ENCODE results near the gene ADISSP.
A peak's percentile ranks its signal among the peaks of the same experiment; 100 is the strongest.

ADISSP gene

DNA sequence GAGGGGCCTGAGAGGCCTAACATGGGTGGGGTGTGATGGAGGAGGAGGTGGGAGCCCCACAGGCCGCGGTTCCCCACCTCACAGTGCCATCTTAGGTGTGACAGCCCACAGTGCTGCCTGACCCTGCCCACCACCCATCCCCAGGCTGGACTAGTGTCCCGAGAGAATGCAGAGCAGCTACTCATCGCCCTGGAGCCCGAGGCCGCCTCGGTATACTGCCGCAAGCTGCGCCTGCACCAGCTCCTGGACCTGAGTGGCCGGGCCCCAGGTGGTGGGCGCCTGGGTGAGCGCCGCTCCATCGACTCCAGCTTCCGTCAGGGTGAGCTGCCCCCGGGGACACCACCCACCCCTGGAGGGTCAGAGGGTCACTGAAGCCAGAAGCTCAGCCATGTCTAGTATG, 19.5 kb downstream of the ADISSP start:
- no peak overlapping the region for H3K27ac ChIP-seq (ENCODE audit: low read depth, low read length)
- H3K9me3 ChIP-seq (ENCODE audit: control insufficient read depth in 1 of 2, low read length in 2 of 2): no peaks in the 10 kb centered on the region
- H3K4me3 ChIP-seq (ENCODE audit: low read depth in 1 of 2, low read length in 2 of 2): no peak overlapping the region
- no peaks in the 10 kb centered on the region for H3K36me3 ChIP-seq (ENCODE audit: control insufficient read depth in 1 of 2, insufficient read depth in 2 of 2, low read length in 2 of 2)
- no peak overlapping the region for H3K9ac ChIP-seq (ENCODE audit: low read depth in 1 of 2, low read length in 2 of 2)
- H3K4me1 ChIP-seq (ENCODE audit: control insufficient read depth in 1 of 2, insufficient read depth in 2 of 2, low read length in 2 of 2): peaks cover 31 to 44% of the 10 kb centered on the region in 2 donors
- peaks cover 0 to 3% of the 10 kb centered on the region in 2 donors for H3K27me3 ChIP-seq (ENCODE audit: control insufficient read depth in 1 of 2, insufficient read depth in 2 of 2, low read length in 2 of 2)

DNA sequence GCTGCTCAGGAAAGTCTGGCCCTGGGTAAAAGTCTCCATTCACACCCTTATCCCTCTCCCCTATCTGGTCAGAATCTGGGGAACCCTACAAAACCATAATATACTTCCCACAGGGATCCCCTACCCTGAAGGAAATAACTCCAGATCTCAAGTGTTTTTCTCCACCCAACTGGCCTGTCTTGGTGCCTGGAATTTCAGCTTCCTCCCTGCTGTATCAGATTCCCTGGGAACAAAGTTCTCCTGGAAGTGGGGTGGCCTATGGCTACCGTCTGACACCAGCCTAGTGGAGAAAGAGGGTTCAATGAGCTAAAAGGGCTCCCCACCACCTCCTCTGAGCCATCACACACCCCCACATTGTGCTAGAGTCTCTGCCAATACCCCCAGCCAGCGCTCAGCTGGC, 20.1 kb downstream of the ADISSP start:
- Histone ChIP-seq H3K27me3 (ENCODE audit: control insufficient read depth in 1 of 2, insufficient read depth in 2 of 2, low read length in 2 of 2) (peaks cover 0 to 3% of the 10 kb centered on the region in 2 donors), H3K4me3 (ENCODE audit: low read depth in 1 of 2, low read length in 2 of 2) (no peak overlapping the region), H3K9ac (ENCODE audit: low read depth in 1 of 2, low read length in 2 of 2) (no peak overlapping the region), H3K9me3 (ENCODE audit: control insufficient read depth in 1 of 2, low read length in 2 of 2) (no peaks in the 10 kb centered on the region), H3K27ac (ENCODE audit: low read depth, low read length) (no peak overlapping the region), H3K4me1 (ENCODE audit: control insufficient read depth in 1 of 2, insufficient read depth in 2 of 2, low read length in 2 of 2) (peaks cover 27 to 39% of the 10 kb centered on the region in 2 donors), H3K36me3 (ENCODE audit: control insufficient read depth in 1 of 2, insufficient read depth in 2 of 2, low read length in 2 of 2) (no peaks in the 10 kb centered on the region)

DNA sequence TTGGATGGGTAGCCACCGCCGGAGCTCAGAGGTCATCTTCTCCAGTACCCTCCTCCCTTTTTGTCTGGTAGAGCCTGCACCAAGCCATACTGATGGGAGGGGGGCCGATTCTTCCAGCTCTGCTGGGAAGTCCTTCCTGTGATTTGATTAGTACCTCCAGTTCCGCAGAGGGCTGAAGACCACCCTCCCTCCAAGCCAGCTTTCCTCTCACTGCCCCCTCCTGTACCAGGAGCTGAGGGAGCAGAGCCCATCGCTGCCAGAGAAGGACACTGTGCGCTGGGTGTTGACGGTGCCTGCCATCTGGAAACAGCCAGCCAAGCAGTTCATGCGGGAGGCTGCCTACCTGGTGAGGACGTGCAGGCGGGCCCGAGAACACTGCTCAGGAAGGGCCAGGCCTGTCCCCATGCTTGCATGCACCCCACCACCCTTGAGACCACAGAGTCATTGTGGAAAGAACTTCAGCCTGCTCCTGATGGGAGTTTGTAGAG, 21.8 kb downstream of the ADISSP start:
- Histone ChIP-seq H3K36me3 (ENCODE audit: control insufficient read depth in 1 of 2, insufficient read depth in 2 of 2, low read length in 2 of 2) (no peaks in the 10 kb centered on the region), H3K4me3 (ENCODE audit: low read depth in 1 of 2, low read length in 2 of 2) (no peak overlapping the region)

GRCh38 chr20:3744806-3745685, 22.5 kb downstream of the ADISSP start:
- no peaks in the 10 kb centered on the region for H3K9me3 ChIP-seq (ENCODE audit: control insufficient read depth in 1 of 2, low read length in 2 of 2)
- H3K4me1 ChIP-seq (ENCODE audit: control insufficient read depth in 1 of 2, insufficient read depth in 2 of 2, low read length in 2 of 2): peaks cover 24 to 34% of the 10 kb centered on the region in 2 donors
- no peaks in the 10 kb centered on the region for H3K36me3 ChIP-seq (ENCODE audit: control insufficient read depth in 1 of 2, insufficient read depth in 2 of 2, low read length in 2 of 2)
- H3K27ac ChIP-seq (ENCODE audit: low read depth, low read length): no peak overlapping the region
- no peak overlapping the region for H3K9ac ChIP-seq (ENCODE audit: low read depth in 1 of 2, low read length in 2 of 2)
- H3K4me3 ChIP-seq (ENCODE audit: low read depth in 1 of 2, low read length in 2 of 2): peak overlapping the region; percentile 49 to 50
- no peaks in the 10 kb centered on the region for H3K27me3 ChIP-seq (ENCODE audit: control insufficient read depth in 1 of 2, insufficient read depth in 2 of 2, low read length in 2 of 2)

More for the DNA sequence above, 21.8 kb downstream of the ADISSP start:
- no peaks in the 10 kb centered on the region for H3K9me3 ChIP-seq (ENCODE audit: control insufficient read depth in 1 of 2, low read length in 2 of 2)
- peaks cover 0 to 3% of the 10 kb centered on the region in 2 donors for H3K27me3 ChIP-seq (ENCODE audit: control insufficient read depth in 1 of 2, insufficient read depth in 2 of 2, low read length in 2 of 2)
- no peak overlapping the region for H3K27ac ChIP-seq (ENCODE audit: low read depth, low read length)
- H3K4me1 ChIP-seq (ENCODE audit: control insufficient read depth in 1 of 2, insufficient read depth in 2 of 2, low read length in 2 of 2): peaks cover 24 to 37% of the 10 kb centered on the region in 2 donors
- H3K9ac ChIP-seq (ENCODE audit: low read depth in 1 of 2, low read length in 2 of 2): no peak overlapping the region

GRCh38 chr20:3744037-3744436, 23.5 kb downstream of the ADISSP start:
- Histone ChIP-seq H3K9ac (ENCODE audit: low read depth in 1 of 2, low read length in 2 of 2) (no peak overlapping the region), H3K4me1 (ENCODE audit: control insufficient read depth in 1 of 2, insufficient read depth in 2 of 2, low read length in 2 of 2) (peaks cover 21 to 26% of the 10 kb centered on the region in 2 donors), H3K36me3 (ENCODE audit: control insufficient read depth in 1 of 2, insufficient read depth in 2 of 2, low read length in 2 of 2) (no peaks in the 10 kb centered on the region), H3K27ac (ENCODE audit: low read depth, low read length) (no peak overlapping the region), H3K27me3 (ENCODE audit: control insufficient read depth in 1 of 2, insufficient read depth in 2 of 2, low read length in 2 of 2) (no peaks in the 10 kb centered on the region), H3K4me3 (ENCODE audit: low read depth in 1 of 2, low read length in 2 of 2) (no peak overlapping the region), H3K9me3 (ENCODE audit: control insufficient read depth in 1 of 2, low read length in 2 of 2) (no peaks in the 10 kb centered on the region)

- H3K27me3 ChIP-seq (ENCODE audit: control insufficient read depth in 1 of 2, insufficient read depth in 2 of 2, low read length in 2 of 2): no peaks in the 10 kb centered on the region
- H3K4me3 ChIP-seq (ENCODE audit: low read depth in 1 of 2, low read length in 2 of 2): no peak overlapping the region
- H3K9me3 ChIP-seq (ENCODE audit: control insufficient read depth in 1 of 2, low read length in 2 of 2): no peaks in the 10 kb centered on the region
- no peak overlapping the region for H3K27ac ChIP-seq (ENCODE audit: low read depth, low read length)
- no peak overlapping the region for H3K9ac ChIP-seq (ENCODE audit: low read depth in 1 of 2, low read length in 2 of 2)
- H3K4me1 ChIP-seq (ENCODE audit: control insufficient read depth in 1 of 2, insufficient read depth in 2 of 2, low read length in 2 of 2): peaks cover 15 to 22% of the 10 kb centered on the region in 2 donors
- no peaks in the 10 kb centered on the region for H3K36me3 ChIP-seq (ENCODE audit: control insufficient read depth in 1 of 2, insufficient read depth in 2 of 2, low read length in 2 of 2)
Observed at GRCh38 chr20:3743251-3743650, 24.3 kb downstream of the ADISSP start.

- Histone ChIP-seq H3K4me1 (ENCODE audit: control insufficient read depth in 1 of 2, insufficient read depth in 2 of 2, low read length in 2 of 2) (peaks cover 2 to 12% of the 10 kb centered on the region in 2 donors), H3K4me3 (ENCODE audit: low read depth in 1 of 2, low read length in 2 of 2) (no peak overlapping the region), H3K9ac (ENCODE audit: low read depth in 1 of 2, low read length in 2 of 2) (no peak overlapping the region), H3K36me3 (ENCODE audit: control insufficient read depth in 1 of 2, insufficient read depth in 2 of 2, low read length in 2 of 2) (no peaks in the 10 kb centered on the region), H3K27me3 (ENCODE audit: control insufficient read depth in 1 of 2, insufficient read depth in 2 of 2, low read length in 2 of 2) (no peaks in the 10 kb centered on the region), H3K9me3 (ENCODE audit: control insufficient read depth in 1 of 2, low read length in 2 of 2) (no peaks in the 10 kb centered on the region), H3K27ac (ENCODE audit: low read depth, low read length) (no peak overlapping the region)
Observed at GRCh38 chr20:3741836-3742458, 25.6 kb downstream of the ADISSP start.

DNA sequence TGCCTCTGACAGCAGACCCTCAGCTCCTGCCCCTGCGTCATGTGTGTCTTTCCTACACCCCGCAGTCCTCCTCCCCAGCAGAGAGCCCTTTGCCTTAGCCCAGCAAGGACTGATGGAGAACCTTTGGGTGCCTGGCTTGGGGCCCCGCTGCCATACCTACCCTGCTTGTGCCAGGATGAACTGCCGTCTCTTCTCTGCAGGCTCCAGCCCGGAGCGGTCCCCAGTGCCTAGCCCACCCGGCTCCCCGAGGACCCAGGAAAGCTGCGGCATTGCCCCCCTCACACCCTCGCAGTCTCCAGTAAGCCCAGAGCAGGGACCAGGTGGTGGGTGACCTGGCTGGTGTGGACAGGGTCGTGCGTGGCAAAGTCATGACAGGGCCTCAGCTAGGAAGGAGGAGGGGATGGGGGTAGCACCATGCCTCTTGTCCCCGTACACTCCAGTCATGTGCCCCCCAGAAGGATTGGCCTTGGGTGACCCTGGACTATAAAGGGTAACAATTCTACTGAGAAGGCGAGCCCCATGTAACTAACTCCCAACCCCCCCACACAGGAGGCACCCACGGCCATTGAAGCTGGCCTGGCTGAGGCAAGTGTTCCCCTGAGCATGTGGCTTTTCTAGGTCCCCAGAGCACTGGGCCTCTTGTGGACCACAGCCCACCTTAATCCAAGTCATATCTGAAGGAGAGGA, 26.8 kb downstream of the ADISSP start:
- Histone ChIP-seq H3K27me3 (ENCODE audit: control insufficient read depth in 1 of 2, insufficient read depth in 2 of 2, low read length in 2 of 2) (no peaks in the 10 kb centered on the region), H3K36me3 (ENCODE audit: control insufficient read depth in 1 of 2, insufficient read depth in 2 of 2, low read length in 2 of 2) (no peaks in the 10 kb centered on the region), H3K9me3 (ENCODE audit: control insufficient read depth in 1 of 2, low read length in 2 of 2) (no peaks in the 10 kb centered on the region), H3K4me1 (ENCODE audit: control insufficient read depth in 1 of 2, insufficient read depth in 2 of 2, low read length in 2 of 2) (peaks cover 6 to 17% of the 10 kb centered on the region in 2 donors), H3K27ac (ENCODE audit: low read depth, low read length) (no peak overlapping the region), H3K9ac (ENCODE audit: low read depth in 1 of 2, low read length in 2 of 2) (no peak overlapping the region), H3K4me3 (ENCODE audit: low read depth in 1 of 2, low read length in 2 of 2) (no peak overlapping the region)

DNA sequence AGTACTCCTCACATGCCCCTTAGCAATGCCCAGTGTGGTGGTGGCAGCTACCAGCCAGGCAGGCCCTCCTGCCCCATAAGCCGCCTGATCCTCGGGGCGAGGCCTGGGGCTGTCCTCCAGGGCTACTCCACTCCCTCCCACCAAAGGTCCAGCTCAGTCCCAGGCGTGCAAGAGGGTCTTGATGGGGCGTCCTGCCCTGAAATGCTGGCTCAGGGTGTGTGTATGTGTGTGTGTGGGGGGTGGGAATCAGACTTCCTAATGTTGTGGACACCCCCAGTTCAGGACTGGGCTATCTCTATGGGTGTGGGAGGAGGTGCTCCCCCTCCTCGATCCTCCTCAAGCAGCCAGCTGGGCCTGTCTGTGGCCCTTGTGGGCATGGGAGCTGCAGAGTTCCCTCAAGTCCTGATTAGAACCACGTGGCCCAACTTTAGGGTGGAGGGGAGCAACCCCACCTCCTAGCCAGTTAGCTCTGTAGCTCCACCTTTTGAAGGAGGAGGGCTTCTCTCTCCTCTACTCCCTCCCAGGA, 27.6 kb downstream of the ADISSP start:
- H3K4me1 ChIP-seq (ENCODE audit: control insufficient read depth in 1 of 2, insufficient read depth in 2 of 2, low read length in 2 of 2): peaks cover 14 to 20% of the 10 kb centered on the region in 2 donors

More for the DNA sequence above, 27.6 kb downstream of the ADISSP start:
- no peaks in the 10 kb centered on the region for H3K36me3 ChIP-seq (ENCODE audit: control insufficient read depth in 1 of 2, insufficient read depth in 2 of 2, low read length in 2 of 2)
- H3K9me3 ChIP-seq (ENCODE audit: control insufficient read depth in 1 of 2, low read length in 2 of 2): no peaks in the 10 kb centered on the region
- H3K27me3 ChIP-seq (ENCODE audit: control insufficient read depth in 1 of 2, insufficient read depth in 2 of 2, low read length in 2 of 2): no peaks in the 10 kb centered on the region
- H3K4me3 ChIP-seq (ENCODE audit: low read depth in 1 of 2, low read length in 2 of 2): no peak overlapping the region
- H3K9ac ChIP-seq (ENCODE audit: low read depth in 1 of 2, low read length in 2 of 2): no peak overlapping the region
- H3K27ac ChIP-seq (ENCODE audit: low read depth, low read length): peak overlapping the region; percentile 10

Data from duodenal mucosa (tissue), 2 donors.